Activated T-cell treated with anti-CD3 and anti-CD28 coated beads, Interleukin-2, amount 50 U/mL, for 72 hours (primary cell): ENCODE data around the gene CISTR. TPM values are rescaled to one million over a fixed set of nuclear protein-coding genes. Genes with fewer than 3 reads are reported as not detected.

ENCODE experiments used
- ATAC-seq, 2 donors: fragments of 150-1000 bp; cut with Tn5 transposase; replicated peaks in 1 of 2; 2 replicates each; pipeline ENCODE4 v1.10.0; 2021; ENCODE audit warnings: moderate library complexity in 2 of 2, mild to moderate bottlenecking in 1 of 2
- DNase-seq, 2 donors: peaks; one replicate each; pipeline ENCODE4 v3.0.0; 2021 to 2022; ENCODE audit warnings: mixed read lengths in 1 of 2
- H3K27ac Mint-ChIP-seq: one replicate; pipeline ENCODE4 v1.8.0; 2022; ENCODE audit warnings: mild to moderate bottlenecking, moderate library complexity, mixed read lengths
- H3K27me3 Mint-ChIP-seq: one replicate; pipeline ENCODE4 v1.8.0; 2022; ENCODE audit warnings: low read depth, mixed read lengths
- H3K36me3 Mint-ChIP-seq, 2 donors: one replicate each; pipeline ENCODE4 v1.8.0; 2022; ENCODE audit warnings: mixed read lengths in 2 of 2, mild to moderate bottlenecking in 1 of 2; ENCODE audit not compliant: insufficient read depth in 2 of 2
- H3K4me1 Mint-ChIP-seq: one replicate; pipeline ENCODE4 v1.8.0; 2022; ENCODE audit warnings: low read depth, mixed read lengths
- H3K4me3 Mint-ChIP-seq, 2 donors: one replicate each; pipeline ENCODE4 v1.8.0; 2022; ENCODE audit warnings: mild to moderate bottlenecking in 2 of 2, mixed read lengths in 2 of 2, moderate library complexity in 2 of 2
- H3K9me3 Mint-ChIP-seq, 2 donors: one replicate each; pipeline ENCODE4 v1.8.0; 2022; ENCODE audit warnings: mixed read lengths in 2 of 2
- total RNA-seq, 2 donors: library from RNA; stranded (reverse); gene quantifications; one replicate each; pipeline ENCODE4 v1.2.3, GENCODE V29; 2022

The CISTR gene
- total RNA-seq, 2 donors from 2014 or later = not detected

- ATAC-seq (no peak), DNase-seq (no peak)
- no peak overlapping the region for H3K27ac Mint-ChIP-seq
- H3K4me3 Mint-ChIP-seq = no peak overlapping the region
- H3K36me3 Mint-ChIP-seq = no peaks in the 10 kb centered on the region
- peaks cover 24% of the 10 kb centered on the region for H3K27me3 Mint-ChIP-seq
- H3K9me3 Mint-ChIP-seq = no peaks in the 10 kb centered on the region
- H3K4me1 Mint-ChIP-seq = peaks cover 15% of the 10 kb centered on the region
Observed at GRCh38 chr12:53748072-53748840, 3.5 kb downstream of the CISTR start.

GRCh38 chr12:53747095-53747494, 4.7 kb downstream of the CISTR start:
- H3K36me3 Mint-ChIP-seq = no peaks in the 10 kb centered on the region
- peaks cover 16% of the 10 kb centered on the region for H3K4me1 Mint-ChIP-seq
- H3K27me3 Mint-ChIP-seq = peaks cover 35% of the 10 kb centered on the region
- H3K4me3 Mint-ChIP-seq = peak overlapping the region in 1 of 2 donors; percentile 34
- no peaks in the 10 kb centered on the region for H3K9me3 Mint-ChIP-seq
- no peak overlapping the region for H3K27ac Mint-ChIP-seq
- no peak for DNase-seq
- ATAC-seq = peak in 1 of 2 donors; percentile 3

GRCh38 chr12:53746592-53747092, 5.1 kb downstream of the CISTR start:
- ATAC-seq (peak; percentile 78 to 81), DNase-seq (peak; percentile 88 to 89)
- no peak overlapping the region for H3K27ac Mint-ChIP-seq
- H3K9me3 Mint-ChIP-seq = no peaks in the 10 kb centered on the region
- H3K4me1 Mint-ChIP-seq = peaks cover 16% of the 10 kb centered on the region
- no peaks in the 10 kb centered on the region for H3K36me3 Mint-ChIP-seq
- H3K27me3 Mint-ChIP-seq = peaks cover 39% of the 10 kb centered on the region
- peak overlapping the region in 1 of 2 donors; percentile 34 for H3K4me3 Mint-ChIP-seq

GRCh38 chr12:53744751-53745150, 7.0 kb downstream of the CISTR start:
- DNase-seq (no peak), ATAC-seq (no peak)
- Mint-ChIP-seq H3K36me3 (no peaks in the 10 kb centered on the region), H3K9me3 (no peaks in the 10 kb centered on the region), H3K4me1 (peaks cover 17% of the 10 kb centered on the region), H3K27ac (no peak overlapping the region), H3K4me3 (no peak overlapping the region), H3K27me3 (peaks cover 39% of the 10 kb centered on the region)

GRCh38 chr12:53744130-53744441, 7.7 kb downstream of the CISTR start:
- H3K9me3 Mint-ChIP-seq = no peaks in the 10 kb centered on the region
- ATAC-seq = no peak
- H3K27ac Mint-ChIP-seq = no peak overlapping the region

GRCh38 chr12:53743266-53744129, 8.3 kb downstream of the CISTR start:
- DNase-seq (peak; percentile 60 to 70), ATAC-seq (peak; percentile 63 to 68)
- H3K9me3 Mint-ChIP-seq = no peaks in the 10 kb centered on the region
- H3K4me3 Mint-ChIP-seq = peak overlapping the region; percentile 29 to 73
- H3K4me1 Mint-ChIP-seq = peaks cover 29% of the 10 kb centered on the region
- H3K27ac Mint-ChIP-seq = no peak overlapping the region
- H3K27me3 Mint-ChIP-seq = peaks cover 39% of the 10 kb centered on the region
- no peaks in the 10 kb centered on the region for H3K36me3 Mint-ChIP-seq

More at GRCh38 chr12:53744130-53744441, 7.7 kb downstream of the CISTR start:
- no peak for DNase-seq
- peaks cover 39% of the 10 kb centered on the region for H3K27me3 Mint-ChIP-seq
- no peak overlapping the region for H3K4me3 Mint-ChIP-seq
- no peaks in the 10 kb centered on the region for H3K36me3 Mint-ChIP-seq
- peaks cover 23% of the 10 kb centered on the region for H3K4me1 Mint-ChIP-seq

GRCh38 chr12:53740130-53740491, 11.7 kb downstream of the CISTR start:
- Mint-ChIP-seq H3K4me1 (peaks cover 25% of the 10 kb centered on the region), H3K27me3 (peaks cover 27% of the 10 kb centered on the region), H3K9me3 (no peaks in the 10 kb centered on the region), H3K4me3 (peak overlapping the region in 1 of 2 donors; percentile 86), H3K36me3 (no peaks in the 10 kb centered on the region), H3K27ac (no peak overlapping the region)
- DNase-seq (no peak), ATAC-seq (no peak)

GRCh38 chr12:53739214-53740129, 12.3 kb downstream of the CISTR start:
- peaks cover 21% of the 10 kb centered on the region for H3K27me3 Mint-ChIP-seq
- H3K4me3 Mint-ChIP-seq = peak overlapping the region; percentile 56 to 86
- peak; percentile 6 to 11 for ATAC-seq

GRCh38 chr12:53738406-53739213, 13.2 kb downstream of the CISTR start:
- Mint-ChIP-seq H3K27ac (no peak overlapping the region), H3K9me3 (no peaks in the 10 kb centered on the region), H3K4me3 (peak overlapping the region; percentile 56 to 86), H3K36me3 (no peaks in the 10 kb centered on the region), H3K27me3 (peaks cover 19% of the 10 kb centered on the region), H3K4me1 (peaks cover 25% of the 10 kb centered on the region)
- ATAC-seq = peak; percentile 64 to 71
- DNase-seq = peak; percentile 49 to 60

More at GRCh38 chr12:53739214-53740129, 12.3 kb downstream of the CISTR start:
- Mint-ChIP-seq H3K4me1 (peaks cover 25% of the 10 kb centered on the region), H3K27ac (no peak overlapping the region), H3K9me3 (no peaks in the 10 kb centered on the region), H3K36me3 (no peaks in the 10 kb centered on the region)
- no peak for DNase-seq

GRCh38 chr12:53737951-53738405, 13.8 kb downstream of the CISTR start:
- ATAC-seq = no peak
- peaks cover 20% of the 10 kb centered on the region for H3K4me1 Mint-ChIP-seq
- no peak overlapping the region for H3K27ac Mint-ChIP-seq
- H3K4me3 Mint-ChIP-seq = peak overlapping the region; percentile 56 to 86
- H3K9me3 Mint-ChIP-seq = no peaks in the 10 kb centered on the region
- H3K36me3 Mint-ChIP-seq = no peaks in the 10 kb centered on the region
- no peak for DNase-seq
- peaks cover 13% of the 10 kb centered on the region for H3K27me3 Mint-ChIP-seq

- peaks cover 20% of the 10 kb centered on the region for H3K4me1 Mint-ChIP-seq
- DNase-seq = no peak
- H3K27me3 Mint-ChIP-seq = peaks cover 6% of the 10 kb centered on the region
- H3K4me3 Mint-ChIP-seq = no peak overlapping the region
- no peaks in the 10 kb centered on the region for H3K9me3 Mint-ChIP-seq
- ATAC-seq = no peak
- no peaks in the 10 kb centered on the region for H3K36me3 Mint-ChIP-seq
- H3K27ac Mint-ChIP-seq = no peak overlapping the region
Observed at GRCh38 chr12:53737093-53737808, 14.5 kb downstream of the CISTR start.
